Stimulated activated CD4-positive, alpha-beta T cell treated with anti-CD3 and anti-CD28 coated beads, Interleukin-12 subunit alpha, Interleukin-12 subunit beta, amount 100 ng/mL, for 48 hours (primary cell): ENCODE results near the gene CST9L.
A peak's percentile ranks its signal among the peaks of the same experiment; 100 is the strongest.

ENCODE experiments used
- DNase-seq, 3 donors: peaks; one replicate each; pipeline ENCODE4 v3.0.0-alpha.2; 2020; ENCODE audit warnings: low read depth in 2 of 3, low spot score in 1 of 3

Gene CST9L, protein sequence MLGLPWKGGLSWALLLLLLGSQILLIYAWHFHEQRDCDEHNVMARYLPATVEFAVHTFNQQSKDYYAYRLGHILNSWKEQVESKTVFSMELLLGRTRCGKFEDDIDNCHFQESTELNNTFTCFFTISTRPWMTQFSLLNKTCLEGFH

DNA sequence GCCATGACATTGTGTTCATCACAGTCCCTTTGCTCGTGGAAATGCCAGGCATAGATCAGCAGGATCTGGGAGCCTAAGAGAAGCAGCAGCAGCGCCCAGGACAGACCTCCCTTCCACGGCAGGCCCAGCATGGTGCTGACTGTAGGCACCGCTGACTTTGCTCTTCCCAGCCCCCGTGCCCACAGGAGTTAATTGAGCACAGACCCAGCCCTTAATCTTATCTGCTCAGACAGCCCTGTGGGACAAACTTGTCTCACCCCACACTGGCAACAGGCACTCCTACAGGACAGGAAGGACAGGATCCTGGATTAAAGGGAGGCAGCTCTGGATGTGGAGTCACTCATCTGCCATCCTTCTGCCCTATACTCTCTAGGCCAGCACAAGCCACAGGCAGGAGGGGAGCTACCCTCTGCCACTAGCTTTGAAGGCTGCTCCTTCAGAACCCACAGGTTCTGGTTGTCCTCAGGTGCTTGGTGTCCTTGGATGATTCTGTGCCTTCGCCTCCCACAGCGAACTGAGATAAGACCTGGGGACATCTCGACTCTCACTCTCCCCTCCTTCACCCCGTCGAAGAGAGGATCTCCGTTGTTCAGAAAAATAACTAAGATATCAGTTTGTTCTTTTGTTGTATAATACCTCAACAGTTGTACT is at the start of gene CST9L:
Gene CST9L (minus strand): TSS at position 165 of the 651 bp plus-strand sequence. CDS start 34 bp downstream, at position 131.
- DNase-seq: no peak

DNA sequence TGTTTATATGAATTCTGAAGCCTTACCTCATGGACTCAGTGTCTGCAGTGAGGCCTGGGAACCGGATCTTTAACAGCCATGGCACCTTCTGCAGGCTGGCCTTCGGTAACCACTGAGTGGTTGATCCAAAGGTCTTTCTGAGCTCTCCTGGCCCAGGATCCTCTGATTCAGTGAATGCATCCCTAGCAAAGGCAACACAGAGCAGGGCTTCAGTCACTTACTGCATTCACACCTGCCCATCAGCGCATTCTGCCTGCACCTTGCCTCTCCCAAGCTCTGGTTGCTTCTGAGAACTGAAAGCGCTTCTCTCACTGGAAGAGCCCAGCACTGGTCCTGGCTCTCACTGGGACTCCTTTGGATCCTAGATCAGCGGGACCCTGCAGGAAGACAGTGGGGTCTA is 45.9 kb upstream of the CST9L start:
- no peak for DNase-seq

DNA sequence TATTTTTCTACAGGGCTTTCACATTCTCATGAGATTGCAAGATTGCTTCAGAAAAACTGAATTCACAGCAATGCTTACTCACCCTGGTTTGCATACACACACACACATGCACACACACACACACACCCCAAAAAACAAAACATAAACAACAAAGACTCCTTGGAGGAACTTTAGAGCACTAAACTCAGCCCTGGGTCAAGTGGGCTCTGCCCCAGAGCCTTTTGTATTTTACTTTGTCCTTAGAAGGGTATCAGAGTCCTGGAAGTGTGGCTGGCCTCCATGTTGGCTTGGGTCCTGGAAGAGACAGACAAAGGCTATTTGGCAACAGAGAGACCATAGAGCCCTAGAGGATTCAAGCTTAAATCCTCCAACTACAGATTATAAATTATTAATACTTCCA is 45.4 kb upstream of the CST9L start:
- no peak for DNase-seq

DNA sequence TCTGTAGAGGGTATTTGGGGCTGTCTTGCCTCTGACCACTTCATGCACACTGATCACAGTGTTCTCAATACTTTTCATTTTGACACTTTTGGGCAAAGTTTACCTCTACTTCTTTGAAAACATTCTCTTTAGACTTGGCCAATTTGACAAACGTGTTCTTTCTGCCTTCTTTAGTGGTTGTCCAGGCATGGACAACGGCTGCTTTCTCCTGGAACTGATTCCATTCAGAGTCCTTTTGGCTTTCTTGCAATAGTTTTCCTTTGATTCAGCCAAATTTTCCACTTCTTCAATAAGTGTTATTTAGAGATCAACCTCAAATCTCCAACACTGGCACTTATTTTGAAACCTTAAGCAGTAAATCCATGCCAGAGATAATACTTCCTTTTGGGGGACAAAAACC is 44.1 kb upstream of the CST9L start:
- DNase-seq: no peak

DNA sequence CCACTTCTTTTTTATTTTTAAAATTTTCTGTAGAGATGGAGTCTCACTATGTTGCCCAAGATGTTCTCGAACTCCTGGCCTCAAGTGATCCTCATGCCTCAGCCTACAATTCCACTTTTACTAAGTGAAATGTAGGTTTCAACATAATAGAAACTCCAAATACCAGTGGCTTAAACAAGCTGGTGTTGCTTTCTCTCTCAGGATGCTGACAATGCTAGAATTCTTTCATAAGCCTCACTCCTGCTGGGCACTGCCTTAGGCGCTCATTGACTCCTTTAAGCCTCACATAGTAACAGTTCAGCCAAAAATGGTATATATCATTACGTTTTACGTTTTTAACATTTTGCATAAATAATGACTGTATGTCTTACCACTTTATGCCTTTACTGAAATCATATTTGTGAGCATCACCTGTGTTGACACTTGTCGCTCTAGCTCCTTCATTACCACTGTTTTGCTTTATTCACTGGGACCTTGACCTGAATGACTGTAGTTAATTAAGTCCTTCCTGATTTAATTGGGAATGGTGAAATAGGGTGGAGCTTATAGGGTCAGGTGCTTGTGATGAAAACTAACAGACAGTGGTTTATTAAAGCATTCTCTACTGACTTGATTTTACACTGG is 41.3 kb upstream of the CST9L start:
- DNase-seq: no peak

DNA sequence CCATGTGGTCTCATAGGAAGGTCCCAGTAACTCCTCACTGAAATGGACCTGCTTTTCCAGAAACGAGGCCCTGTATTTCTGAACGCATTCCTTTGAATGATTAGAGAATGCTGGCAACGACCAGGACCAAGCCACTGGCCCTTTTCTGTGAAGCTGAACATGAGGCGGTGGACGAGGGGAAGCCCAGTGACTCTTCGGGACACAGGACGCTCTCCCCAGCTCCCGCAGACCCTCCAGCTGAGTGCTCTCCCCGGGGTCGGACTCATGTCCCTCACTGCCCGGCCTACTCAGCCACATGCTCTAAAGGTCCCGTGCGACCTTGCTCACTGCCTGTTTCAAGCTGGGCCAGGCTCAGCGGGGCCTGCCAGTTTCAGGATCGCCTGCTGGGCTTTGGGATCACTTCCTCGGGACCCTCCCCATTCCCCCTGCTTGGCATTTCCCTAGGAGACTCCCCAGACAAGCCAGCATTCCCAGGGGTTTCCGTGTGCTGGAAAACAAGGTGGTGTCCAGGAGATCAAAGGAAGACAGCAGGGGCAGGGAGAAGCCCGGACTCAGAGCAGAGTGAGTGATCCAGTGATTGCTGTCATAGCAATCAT is 40.1 kb upstream of the CST9L start:
- no peak for DNase-seq

DNA sequence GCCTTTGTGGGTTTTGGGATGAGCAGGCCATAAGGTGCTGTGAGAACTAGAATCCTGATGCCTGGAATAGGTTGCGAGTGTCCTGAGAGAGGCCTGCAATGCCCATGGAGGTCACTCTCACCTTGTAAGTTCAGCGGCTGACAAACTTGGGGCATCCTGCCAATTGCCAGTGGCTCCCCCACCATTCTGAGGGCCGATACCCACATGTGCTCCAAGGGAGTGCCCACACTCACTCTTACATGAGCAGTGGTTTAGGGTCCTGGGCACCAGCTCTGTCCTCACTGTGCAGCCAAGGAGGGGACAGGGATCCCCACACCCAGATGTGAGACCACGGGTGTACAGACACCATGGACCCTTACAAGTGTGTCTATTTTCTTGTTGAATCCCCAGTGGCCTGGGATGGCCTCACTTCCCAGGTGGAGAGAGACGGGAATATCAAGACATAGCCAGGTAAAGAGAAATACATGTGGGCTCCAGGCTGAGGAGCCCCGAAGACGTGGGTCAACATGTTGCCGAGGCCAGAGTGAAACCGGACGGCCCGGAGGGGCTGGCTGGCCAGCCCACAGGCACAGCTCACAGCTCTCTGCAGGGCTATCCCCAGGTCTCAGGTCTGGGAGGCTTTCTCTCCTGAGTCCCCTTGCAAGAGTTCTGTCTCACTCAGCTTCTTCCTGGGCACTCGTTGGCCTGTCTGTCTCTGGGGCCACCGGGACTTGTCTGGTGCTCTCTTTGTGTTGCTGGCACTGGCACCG is 39.4 kb upstream of the CST9L start:
- no peak for DNase-seq

DNA sequence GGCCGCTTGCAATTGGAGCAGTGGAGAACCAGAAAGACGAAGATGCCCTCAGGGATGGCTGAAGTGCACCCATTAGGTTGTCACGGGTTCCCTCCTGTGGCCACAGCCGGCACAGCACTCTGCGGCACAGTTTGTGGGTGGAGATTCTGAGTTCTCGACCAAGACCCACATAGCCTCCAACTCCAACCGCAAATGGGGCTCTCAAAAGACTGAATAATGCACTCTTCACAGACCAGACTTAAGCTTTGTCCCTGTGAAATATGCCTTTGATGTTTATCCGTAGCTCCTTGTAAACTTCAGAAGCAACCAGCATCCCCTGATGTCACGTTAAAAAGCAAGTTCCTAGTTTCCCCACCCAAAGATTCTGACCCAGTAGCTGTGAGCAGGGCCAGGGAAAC is 38.4 kb upstream of the CST9L start:
- peak; percentile 41 to 64 (median 57) for DNase-seq

DNA sequence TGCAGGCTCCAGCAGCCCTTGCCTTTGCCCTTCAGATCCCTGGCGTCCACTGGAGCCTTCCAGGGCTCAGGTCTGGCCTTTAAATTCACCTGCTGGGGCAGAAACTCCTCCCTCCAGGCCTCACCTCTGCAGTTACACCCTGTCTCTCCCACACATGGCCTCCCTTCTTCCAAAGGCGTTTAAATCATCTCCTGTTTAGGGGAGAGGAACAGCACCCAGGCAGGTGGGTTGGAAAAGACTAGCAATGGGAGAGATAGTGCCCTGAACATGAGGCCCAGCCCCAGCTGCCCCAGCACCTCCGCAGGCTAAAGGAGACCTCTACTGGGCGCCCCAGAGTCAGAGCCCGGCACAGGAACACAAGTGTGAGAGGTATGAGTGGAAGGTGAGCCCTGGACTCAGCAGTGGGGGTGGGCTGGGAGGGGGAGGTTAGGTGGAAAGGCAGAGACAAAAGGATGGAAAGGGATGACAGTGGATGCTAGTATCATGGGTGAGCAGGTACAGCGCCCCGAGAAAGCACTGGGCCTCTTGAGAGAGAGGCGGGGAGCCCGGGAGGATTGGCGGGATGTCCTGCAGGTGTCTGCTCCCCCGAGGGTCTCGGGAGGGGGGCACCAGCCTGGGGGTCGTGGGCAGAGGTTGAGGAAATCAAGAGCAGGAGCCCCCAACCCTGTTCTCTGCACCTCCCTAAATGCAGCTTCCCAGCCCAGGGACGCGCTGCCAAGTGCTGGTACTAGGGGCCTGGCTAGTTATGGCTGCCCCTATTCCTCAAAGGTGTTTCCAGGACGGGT is 37.8 kb upstream of the CST9L start, which contains the start of gene CST9:
Gene CST9 (minus strand): TSS at position 51 of the 785 bp plus-strand sequence. CDS start 53 bp downstream, outside the sequence.
- DNase-seq: no peak

DNA sequence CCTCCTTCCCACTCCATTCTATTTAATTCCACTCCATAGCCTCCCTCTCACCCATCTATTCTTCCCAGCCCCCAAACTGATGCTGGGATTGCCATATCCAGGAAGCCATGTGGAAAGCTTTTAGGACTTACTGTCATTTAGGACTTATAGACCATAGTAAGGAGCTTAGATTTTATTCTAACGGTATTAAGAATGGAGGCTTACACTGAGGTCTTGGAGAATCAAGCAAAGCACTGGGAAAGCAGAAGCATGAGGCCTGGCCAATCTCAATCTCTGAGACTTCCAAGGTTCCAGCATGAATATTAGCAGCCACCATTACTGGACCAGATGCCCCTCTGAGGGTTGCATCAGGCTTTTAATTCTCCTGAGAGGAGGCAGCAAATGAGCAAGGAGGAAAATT is 36.0 kb upstream of the CST9L start:
- DNase-seq: no peak

DNA sequence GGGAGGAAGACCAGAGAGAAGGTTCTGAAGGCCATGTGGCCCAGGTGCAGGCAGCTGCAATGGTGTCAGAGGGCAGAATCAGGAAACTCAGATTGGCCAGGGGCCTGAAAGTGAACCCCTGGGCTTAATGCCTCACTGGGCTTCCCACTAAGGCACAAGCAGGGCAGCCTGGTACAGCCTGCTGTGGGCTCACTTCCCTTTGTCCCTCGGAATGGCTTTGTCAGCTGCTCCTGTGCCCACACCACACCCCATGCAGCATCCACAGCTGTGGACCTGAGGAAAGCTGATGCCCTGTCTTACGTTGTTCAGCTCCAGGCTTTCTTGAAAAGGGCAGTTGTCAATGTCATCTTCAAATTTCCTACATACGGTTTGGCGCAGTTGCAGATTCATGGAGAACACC is 35.0 kb upstream of the CST9L start:
- DNase-seq: no peak

DNA sequence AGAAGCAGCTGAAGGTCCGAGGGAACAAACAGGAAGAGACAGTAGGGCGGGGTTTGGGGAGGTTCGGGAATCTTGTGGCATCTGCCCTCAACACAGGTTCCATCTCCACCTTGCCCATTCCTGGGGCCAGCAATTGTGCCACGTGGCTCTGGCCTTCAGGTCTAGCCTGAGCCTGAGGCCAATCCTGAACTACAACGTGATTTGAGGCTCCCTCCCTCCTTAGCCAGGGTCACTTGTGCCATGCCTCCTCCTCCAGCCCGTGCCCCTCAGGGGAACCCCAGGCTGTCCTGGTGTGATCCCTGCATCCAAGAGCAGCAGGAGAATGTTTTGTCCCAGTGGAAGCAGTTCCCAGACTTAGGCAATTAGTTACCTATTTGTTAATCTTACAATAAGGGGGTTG is 34.4 kb upstream of the CST9L start:
- DNase-seq: no peak

DNA sequence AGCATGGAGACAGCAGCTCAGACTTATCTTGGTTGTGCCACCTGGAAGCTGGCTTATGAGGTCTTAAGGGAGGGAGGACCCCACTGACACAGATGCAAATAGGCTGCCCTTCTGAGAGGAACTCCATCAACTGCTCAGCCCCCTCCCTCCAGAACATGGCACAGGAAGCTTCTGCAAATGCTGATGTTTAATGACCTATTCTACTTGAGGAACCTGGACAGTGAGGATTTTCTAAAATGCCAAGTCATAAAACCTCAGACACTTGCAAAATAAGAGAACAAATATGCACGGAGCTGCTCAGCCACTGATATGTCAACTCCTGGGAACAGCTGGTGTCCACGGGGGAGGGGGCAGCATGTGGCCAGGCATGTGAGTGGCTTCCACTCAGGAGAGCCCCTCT is 34.0 kb upstream of the CST9L start:
- no peak for DNase-seq

DNA sequence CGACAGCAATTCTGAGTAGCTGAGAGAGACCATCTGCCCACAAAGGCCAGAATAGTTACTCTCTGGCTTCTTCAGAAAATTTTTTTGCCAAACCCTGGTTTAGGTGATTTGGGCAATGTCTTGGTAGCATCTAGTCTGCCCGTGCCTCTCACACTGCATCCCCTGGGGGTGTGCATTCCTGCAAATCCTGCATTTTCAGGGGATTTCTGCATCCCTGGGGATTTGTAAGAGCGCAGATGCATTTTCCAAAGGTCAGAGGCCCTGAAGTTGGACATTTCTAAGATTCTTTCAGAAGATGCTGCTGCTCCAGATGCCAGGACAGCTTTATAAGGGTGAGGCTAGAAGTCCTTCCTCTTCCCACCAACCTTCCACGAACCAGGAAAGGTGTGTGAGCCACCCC is 33.4 kb upstream of the CST9L start:
- DNase-seq: no peak

DNA sequence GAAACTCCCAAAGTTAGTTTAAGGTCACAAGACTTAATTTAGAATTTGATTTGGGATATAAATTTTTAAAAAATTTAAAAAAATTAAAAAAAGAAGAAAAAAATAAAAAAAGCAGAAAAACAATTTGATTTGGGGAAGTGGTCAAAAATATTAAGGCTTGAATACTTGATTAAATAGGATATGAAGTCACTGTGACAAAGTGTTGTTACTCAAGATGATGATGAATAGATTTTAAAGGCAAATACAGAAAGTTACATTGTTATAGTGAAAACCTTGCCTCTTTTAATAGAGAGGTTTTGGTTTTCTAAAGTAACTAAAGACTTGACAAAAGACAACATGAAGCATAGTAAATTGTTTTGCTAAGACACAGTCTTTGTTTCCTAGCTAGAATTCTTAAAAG is 30.2 kb upstream of the CST9L start:
- DNase-seq: no peak

DNA sequence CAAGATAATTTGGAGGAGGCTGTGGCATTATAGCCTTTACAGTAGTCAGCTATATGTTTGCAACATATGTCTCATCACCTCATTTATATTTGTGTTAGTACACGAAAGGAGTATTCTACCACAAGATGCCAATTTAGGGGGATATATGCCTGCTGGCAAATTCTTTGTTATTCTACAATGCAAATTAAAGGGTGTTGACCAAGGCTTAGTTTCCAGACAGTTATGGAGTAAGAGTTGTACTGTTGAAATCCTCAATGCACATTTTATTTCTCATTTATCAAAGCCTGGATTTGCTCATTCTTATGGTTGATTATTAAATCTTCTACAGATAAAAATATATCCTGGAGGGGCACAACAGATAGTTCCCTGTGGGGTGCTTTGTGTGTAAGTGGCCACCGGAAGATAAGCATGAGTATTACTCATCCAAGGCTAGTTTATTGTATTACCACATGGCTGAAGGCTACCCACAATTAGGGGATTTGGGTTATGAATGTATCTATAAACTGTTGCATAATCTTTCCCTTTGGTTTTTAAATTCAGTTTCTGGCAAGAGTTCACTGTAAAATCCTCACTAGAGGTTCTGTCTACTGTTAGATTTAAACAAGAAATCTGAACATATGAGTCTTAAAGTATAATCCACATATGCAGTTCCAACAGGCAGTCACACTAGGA is 28.4 kb upstream of the CST9L start:
- no peak for DNase-seq

DNA sequence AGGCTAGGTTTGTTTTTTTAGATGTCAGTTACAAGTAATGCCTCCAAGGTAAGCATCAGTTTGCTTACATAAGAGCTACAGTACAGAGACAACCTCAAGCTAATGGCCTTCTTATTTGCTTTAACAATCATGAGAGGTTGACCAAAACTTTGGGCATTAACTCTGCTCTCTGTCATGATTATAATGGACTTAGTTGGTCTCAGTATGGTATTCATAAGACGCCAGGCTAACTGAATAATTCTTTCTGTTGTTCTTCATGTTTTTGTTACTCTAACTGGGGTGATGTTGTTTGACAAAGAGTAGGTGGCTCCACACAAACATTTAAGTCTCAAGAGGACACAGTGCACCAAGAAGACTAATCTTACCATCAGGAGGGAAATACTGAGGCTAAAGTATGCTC is 27.7 kb upstream of the CST9L start:
- no peak for DNase-seq

DNA sequence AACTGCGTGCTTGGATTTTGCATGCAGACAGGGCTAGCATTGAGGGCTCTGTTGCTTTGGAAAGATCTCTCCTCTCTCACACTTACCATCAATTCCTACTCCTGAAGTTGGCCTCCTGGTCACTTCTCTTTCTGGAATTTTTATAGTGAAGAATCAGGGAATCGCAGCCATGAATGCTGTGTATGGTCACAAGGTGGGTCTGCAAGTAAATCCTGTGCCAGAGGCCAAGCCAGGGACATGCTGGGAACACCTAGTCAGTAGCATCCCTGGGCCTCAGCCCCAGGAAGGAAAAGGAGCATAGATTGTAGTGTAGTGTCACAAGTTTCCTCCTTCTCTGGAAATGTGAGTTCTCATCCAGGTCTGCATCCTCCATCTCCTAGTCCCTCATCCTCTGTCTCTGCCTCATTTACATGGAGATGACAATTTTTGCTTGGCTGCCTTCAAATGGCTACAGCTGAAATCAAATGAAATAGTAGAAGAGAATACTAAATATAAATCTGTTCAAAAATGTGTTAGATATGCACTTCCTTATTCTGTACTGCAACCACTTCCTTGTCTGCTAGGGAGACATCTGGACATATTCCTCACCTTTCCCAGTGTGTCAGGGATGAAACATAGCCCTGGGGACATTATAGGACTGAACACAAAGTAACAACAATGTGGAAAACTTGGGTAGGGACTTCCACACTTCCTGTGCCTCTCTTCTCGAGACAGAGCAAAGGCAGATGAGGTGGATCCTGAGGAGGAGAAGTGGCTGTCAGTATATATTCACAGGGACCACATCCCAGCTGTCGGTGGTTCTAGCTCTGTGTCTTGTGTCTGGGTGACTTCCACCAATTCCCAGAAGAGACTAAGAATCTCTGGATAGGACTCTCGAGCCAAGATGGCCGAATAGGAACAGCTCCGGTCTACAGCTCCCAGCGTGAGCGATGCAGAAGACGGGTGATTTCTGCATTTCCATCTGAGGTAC is 20.4 kb upstream of the CST9L start:
- DNase-seq: no peak

DNA sequence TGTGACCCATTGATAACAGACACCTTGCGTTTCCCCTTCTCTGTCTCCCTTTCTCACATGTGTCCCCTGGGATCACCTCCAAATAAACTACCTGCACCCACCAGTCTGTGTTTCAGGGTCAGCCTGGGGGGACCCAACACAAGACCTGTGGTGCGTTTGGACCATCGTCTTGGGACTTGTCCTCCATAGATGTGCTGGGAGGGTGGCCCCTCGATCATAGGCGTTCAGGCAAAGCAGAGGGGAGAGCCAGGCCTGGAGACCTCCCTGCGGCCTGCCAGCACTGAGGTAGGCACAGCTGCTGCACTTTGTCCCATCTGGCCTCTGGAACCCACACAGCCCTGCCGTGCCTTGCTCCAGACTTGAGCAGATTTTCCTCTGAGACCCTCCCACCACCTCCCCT is 19.3 kb upstream of the CST9L start:
- DNase-seq: no peak
